ENCODE results near the gene NAA80.
"Not testable (repeated sequence)": the region's sequence is repeated elsewhere in the genome, so short reads cannot be mapped to it uniquely, and the experiment has no call there.

Gene NAA80

GRCh38 chr3:50270422-50271224 lies 28.6 kb downstream of the NAA80 start:
- no peak for DNase-seq (ENCODE audit: low spot score)

- no peak for DNase-seq (ENCODE audit: low spot score)
Measured at GRCh38 chr3:50269977-50270413, 29.2 kb downstream of the NAA80 start.

GRCh38 chr3:50269460-50269859 lies 29.7 kb downstream of the NAA80 start:
- DNase-seq (ENCODE audit: low spot score): no peak

- DNase-seq (ENCODE audit: low spot score): no peak
Measured at GRCh38 chr3:50268703-50269451, 30.3 kb downstream of the NAA80 start, which contains the start of gene SEMA3B. TSS of gene SEMA3B (plus strand) at chr3:50269147. CDS start at chr3:50269241, 94 bp downstream.

GRCh38 chr3:50268276-50268675 lies 30.9 kb downstream of the NAA80 start:
- no peak for DNase-seq (ENCODE audit: low spot score)

GRCh38 chr3:50267280-50267913 lies 31.8 kb downstream of the NAA80 start:
- no peak for DNase-seq (ENCODE audit: low spot score)

GRCh38 chr3:50266836-50267235 lies 32.4 kb downstream of the NAA80 start:
- no peak for DNase-seq (ENCODE audit: low spot score)

- DNase-seq (ENCODE audit: low spot score): no peak
Measured at GRCh38 chr3:50266017-50266416, 33.2 kb downstream of the NAA80 start.

GRCh38 chr3:50265571-50265970 lies 33.6 kb downstream of the NAA80 start:
- DNase-seq (ENCODE audit: low spot score): no peak

GRCh38 chr3:50264964-50265485 lies 34.2 kb downstream of the NAA80 start:
- DNase-seq (ENCODE audit: low spot score): no peak

- DNase-seq (ENCODE audit: low spot score): no peak
Measured at GRCh38 chr3:50264383-50264963, 34.7 kb downstream of the NAA80 start.

GRCh38 chr3:50263478-50264382 lies 35.5 kb downstream of the NAA80 start:
- DNase-seq (ENCODE audit: low spot score): no peak

GRCh38 chr3:50262778-50263177 lies 36.4 kb downstream of the NAA80 start:
- no peak for DNase-seq (ENCODE audit: low spot score)

GRCh38 chr3:50262200-50262599 lies 37.0 kb downstream of the NAA80 start:
- DNase-seq (ENCODE audit: low spot score): not testable (repeated sequence)

- DNase-seq (ENCODE audit: low spot score): no peak
Measured at GRCh38 chr3:50261505-50261904, 37.7 kb downstream of the NAA80 start.

- no peak for DNase-seq (ENCODE audit: low spot score)
Measured at GRCh38 chr3:50260942-50261441, 38.2 kb downstream of the NAA80 start.

- peak; percentile 84 for DNase-seq (ENCODE audit: low spot score)
Measured at GRCh38 chr3:50260027-50260941, 38.9 kb downstream of the NAA80 start.

- DNase-seq (ENCODE audit: low spot score): no peak
Measured at GRCh38 chr3:50259432-50260026, 39.7 kb downstream of the NAA80 start.

GRCh38 chr3:50258979-50259378 lies 40.2 kb downstream of the NAA80 start:
- DNase-seq (ENCODE audit: low spot score): no peak
